Thoracic aorta (tissue), 2 donors: ENCODE results near the gene GGTA1. TPM values are rescaled to one million over a fixed set of nuclear protein-coding genes. Genes with fewer than 3 reads are reported as not detected.
"Not testable (repeated sequence)": the region's sequence is repeated elsewhere in the genome, so short reads cannot be mapped to it uniquely, and the experiment has no call there.

Experiments used
- ATAC-seq: fragments of 150-250 bp; one replicate; pipeline ENCODE4 v1.8.0; 2017; ENCODE audit warnings: low read depth; ENCODE audit not compliant: insufficient number of reproducible peaks, low FRiP score
- DNase-seq: peaks from one replicate; pipeline ENCODE4 v3.0.0-alpha.2; 2020; ENCODE audit warnings: low spot score
- H3K27ac ChIP-seq, 2 donors: fragments of 200-600 bp; sonication (generic); 1 replicate in 1 of 2; 2 replicates in 1 of 2; pipeline ENCODE4 v1.5.1; 2016; ENCODE audit warnings: mild to moderate bottlenecking in 2 of 2, moderate library complexity in 2 of 2
- H3K27me3 ChIP-seq: fragments of 200-600 bp; sonication (generic); replicated peaks from 2 replicates; pipeline ENCODE4 v1.6.0; 2016; ENCODE audit warnings: mild to moderate bottlenecking; ENCODE audit not compliant: insufficient read depth
- H3K36me3 ChIP-seq: fragments of 200-600 bp; sonication (generic); one replicate; pipeline ENCODE4 v1.5.1; 2016
- H3K4me1 ChIP-seq, 2 donors: fragments of 200-600 bp; sonication (generic); 1 replicate in 1 of 2; 2 replicates in 1 of 2; pipeline versions ENCODE4 v1.5.1 to v1.6.0; 2016; ENCODE audit warnings: low read depth in 2 of 2, mild to moderate bottlenecking in 1 of 2; ENCODE audit not compliant: control insufficient read depth in 1 of 2
- H3K4me3 ChIP-seq: fragments of 200-600 bp; sonication (generic); 2 replicates; pipeline ENCODE4 v1.5.1; 2016; ENCODE audit warnings: mild to moderate bottlenecking
- H3K9me3 ChIP-seq: fragments of 200-600 bp; sonication (generic); 2 replicates; pipeline ENCODE4 v1.5.1; 2016
- total RNA-seq, 2 donors: library from RNA; depleted of rRNA; stranded (reverse); fragments of >200 nt; gene quantifications; one replicate each; pipeline versions ENCODE4 v1.1.0 to v1.2.3, GENCODE V29; 2016
- TF ChIP-seq, protein P1 (sequence below): fragments of 200-600 bp; sonication (generic); IDR thresholded peaks from one replicate; pipeline ENCODE4 v1.5.1; 2019; ENCODE audit warnings: antibody characterized with exemption

The GGTA1 gene
- total RNA-seq, 2 donors from 2014 or later: 55.1 to 102 TPM

DNA sequence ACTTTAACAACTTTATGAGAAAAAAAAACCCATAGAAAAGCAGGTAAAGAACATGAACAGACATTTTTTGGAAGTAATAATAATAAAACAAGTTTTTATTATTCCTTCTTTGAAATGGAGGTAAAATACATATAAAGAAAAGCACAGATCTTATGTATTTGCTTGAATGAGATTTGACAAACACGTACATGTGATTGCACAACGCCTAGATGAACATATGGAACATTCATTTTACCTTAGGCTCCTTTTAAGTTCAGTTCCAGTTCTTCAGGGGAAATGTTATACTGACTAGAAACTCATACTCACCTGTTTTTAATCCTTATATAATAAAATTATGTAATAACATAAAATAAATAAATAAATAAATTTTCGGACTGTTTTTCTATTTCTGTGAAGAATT is 61.8 kb downstream of the GGTA1 start:
- Histone ChIP-seq H3K36me3 (no peaks in the 10 kb centered on the region), H3K4me1 (peaks cover 0 to 18% of the 10 kb centered on the region in 2 donors), H3K4me3 (no peak overlapping the region), H3K27me3 (no peaks in the 10 kb centered on the region), H3K27ac (no peak overlapping the region), H3K9me3 (no peaks in the 10 kb centered on the region)
- DNase-seq: no peak
- ATAC-seq: no peak
- TF ChIP-seq, protein P1, sequence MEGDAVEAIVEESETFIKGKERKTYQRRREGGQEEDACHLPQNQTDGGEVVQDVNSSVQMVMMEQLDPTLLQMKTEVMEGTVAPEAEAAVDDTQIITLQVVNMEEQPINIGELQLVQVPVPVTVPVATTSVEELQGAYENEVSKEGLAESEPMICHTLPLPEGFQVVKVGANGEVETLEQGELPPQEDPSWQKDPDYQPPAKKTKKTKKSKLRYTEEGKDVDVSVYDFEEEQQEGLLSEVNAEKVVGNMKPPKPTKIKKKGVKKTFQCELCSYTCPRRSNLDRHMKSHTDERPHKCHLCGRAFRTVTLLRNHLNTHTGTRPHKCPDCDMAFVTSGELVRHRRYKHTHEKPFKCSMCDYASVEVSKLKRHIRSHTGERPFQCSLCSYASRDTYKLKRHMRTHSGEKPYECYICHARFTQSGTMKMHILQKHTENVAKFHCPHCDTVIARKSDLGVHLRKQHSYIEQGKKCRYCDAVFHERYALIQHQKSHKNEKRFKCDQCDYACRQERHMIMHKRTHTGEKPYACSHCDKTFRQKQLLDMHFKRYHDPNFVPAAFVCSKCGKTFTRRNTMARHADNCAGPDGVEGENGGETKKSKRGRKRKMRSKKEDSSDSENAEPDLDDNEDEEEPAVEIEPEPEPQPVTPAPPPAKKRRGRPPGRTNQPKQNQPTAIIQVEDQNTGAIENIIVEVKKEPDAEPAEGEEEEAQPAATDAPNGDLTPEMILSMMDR: no peak

DNA sequence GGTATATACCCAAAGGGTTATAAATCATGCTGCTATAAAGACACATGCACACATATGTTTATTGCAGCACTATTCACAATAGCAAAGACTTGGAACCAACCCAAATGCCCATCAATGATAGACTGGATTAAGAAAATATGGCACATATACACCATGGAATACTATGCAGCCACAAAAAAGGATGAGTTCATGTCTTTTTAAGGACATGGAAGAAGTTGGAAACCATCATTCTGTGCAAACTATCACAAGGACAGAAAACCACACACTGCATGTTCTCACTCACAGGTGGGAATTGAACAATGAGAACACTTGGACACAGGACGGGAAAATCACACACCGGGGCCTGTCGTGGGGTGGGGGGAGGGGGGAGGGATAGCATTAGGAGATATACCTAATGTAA is 62.6 kb downstream of the GGTA1 start:
- H3K9me3 ChIP-seq, H3K4me3 ChIP-seq, H3K27me3 ChIP-seq, H3K27ac ChIP-seq, H3K36me3 ChIP-seq, ATAC-seq, DNase-seq: not testable (repeated sequence)
- peaks cover 0 to 18% of the 10 kb centered on the region in 2 donors for H3K4me1 ChIP-seq

DNA sequence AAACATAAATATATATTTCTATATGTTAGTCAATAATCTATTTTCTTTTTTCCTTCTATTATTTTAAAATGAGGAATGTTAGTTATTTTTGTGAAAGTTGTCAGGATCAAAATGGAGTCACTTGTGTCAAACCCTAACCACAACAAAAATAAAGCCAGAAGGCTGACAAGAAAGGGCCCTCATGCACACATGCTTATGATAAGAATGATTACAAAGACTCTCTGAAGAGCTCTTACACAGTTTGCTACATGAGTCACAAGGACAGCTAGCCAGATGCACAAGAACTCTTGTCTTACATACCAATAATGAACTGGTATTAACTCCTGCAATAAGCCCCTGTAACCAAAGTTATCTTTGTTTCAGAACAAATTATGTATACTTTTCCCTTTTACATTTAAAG is 64.7 kb downstream of the GGTA1 start:
- TF ChIP-seq, protein P1: no peak
- ATAC-seq (no peak), DNase-seq (no peak)
- H3K27ac ChIP-seq: no peak overlapping the region
- H3K36me3 ChIP-seq: no peaks in the 10 kb centered on the region
- H3K27me3 ChIP-seq: no peaks in the 10 kb centered on the region
- no peaks in the 10 kb centered on the region for H3K9me3 ChIP-seq
- no peak overlapping the region for H3K4me3 ChIP-seq
- H3K4me1 ChIP-seq: peaks cover 0 to 7% of the 10 kb centered on the region in 2 donors

DNA sequence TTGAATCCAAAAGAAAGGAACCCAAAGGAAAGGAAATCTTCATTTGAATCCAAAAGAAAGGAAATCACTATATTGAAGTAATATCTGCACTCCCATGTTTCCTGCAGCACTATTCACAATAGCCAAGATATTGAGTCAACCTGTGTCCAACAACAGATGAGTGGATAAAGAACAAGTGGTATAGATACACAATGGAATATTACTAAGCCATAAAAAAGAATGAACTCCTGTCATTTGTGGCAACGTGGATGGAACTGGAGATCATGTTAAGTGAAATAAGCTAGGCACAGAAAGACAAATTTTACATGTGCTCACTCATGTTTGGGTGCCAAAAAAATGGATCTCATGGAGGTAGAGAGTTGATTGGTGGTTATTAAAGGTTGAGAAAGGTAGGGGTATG is 71.7 kb downstream of the GGTA1 start:
- Histone ChIP-seq H3K27ac (no peak overlapping the region), H3K9me3 (no peaks in the 10 kb centered on the region), H3K36me3 (no peaks in the 10 kb centered on the region), H3K4me1 (no peaks in the 10 kb centered on the region), H3K27me3 (no peaks in the 10 kb centered on the region), H3K4me3 (no peak overlapping the region)
- ATAC-seq (no peak), DNase-seq (no peak)
- TF ChIP-seq, protein P1: no peak

DNA sequence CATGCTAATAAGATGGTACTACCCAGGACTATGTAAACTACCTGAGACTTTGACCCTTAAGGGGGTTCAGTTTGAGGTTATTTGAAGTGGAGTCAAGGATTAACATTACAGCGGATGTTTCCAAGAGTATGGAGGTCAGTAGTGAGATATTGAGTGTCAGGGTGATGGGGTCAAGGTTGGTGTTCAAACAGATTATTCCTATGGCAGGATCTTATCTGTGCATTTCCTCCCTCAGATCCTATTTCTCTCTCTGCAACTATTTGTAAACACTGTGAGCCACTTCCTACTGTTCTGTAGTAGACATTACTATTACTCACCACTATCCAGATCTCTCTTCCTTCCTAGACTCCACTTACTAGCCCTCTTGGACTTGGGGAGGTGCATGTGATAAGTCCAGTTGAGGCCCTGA is 75.6 kb downstream of the GGTA1 start:
- DNase-seq (no peak), ATAC-seq (no peak)
- no peaks in the 10 kb centered on the region for H3K36me3 ChIP-seq
- TF ChIP-seq, protein P1: no peak
- no peaks in the 10 kb centered on the region for H3K9me3 ChIP-seq
- no peak overlapping the region for H3K27ac ChIP-seq
- H3K4me3 ChIP-seq: no peak overlapping the region
- H3K4me1 ChIP-seq: no peaks in the 10 kb centered on the region
- H3K27me3 ChIP-seq: no peaks in the 10 kb centered on the region

DNA sequence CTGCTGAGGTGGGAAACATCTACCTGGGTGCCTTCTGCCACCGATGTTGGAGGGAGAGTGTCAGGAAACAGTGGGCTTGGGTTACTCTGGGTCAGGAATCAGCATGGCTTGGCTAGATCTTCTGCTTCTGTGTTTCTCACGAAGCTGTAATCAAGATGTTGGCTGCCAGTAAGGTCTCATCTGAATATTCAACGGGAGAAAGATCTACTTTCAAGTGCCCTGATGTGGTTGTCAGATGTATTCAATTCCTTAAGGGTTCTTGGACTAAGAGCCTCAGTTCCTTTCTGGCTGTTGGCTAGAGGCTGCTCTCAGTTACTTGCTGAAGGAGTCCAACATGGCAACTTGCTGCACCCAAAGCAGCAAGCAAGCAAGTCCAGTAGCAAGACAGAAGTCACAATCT is 87.7 kb downstream of the GGTA1 start:
- Histone ChIP-seq H3K9me3 (no peaks in the 10 kb centered on the region), H3K4me1 (no peaks in the 10 kb centered on the region), H3K36me3 (no peaks in the 10 kb centered on the region), H3K27ac (no peak overlapping the region), H3K27me3 (no peaks in the 10 kb centered on the region), H3K4me3 (no peak overlapping the region)
- ATAC-seq (no peak), DNase-seq (no peak)
- TF ChIP-seq, protein P1: no peak
